Prostate gland (tissue), 2 donors: Measurements from ENCODE around the gene AKAP9. TPM values are rescaled to one million over a fixed set of nuclear protein-coding genes. Genes with fewer than 3 reads are reported as not detected.
A peak's percentile ranks its signal among the peaks of the same experiment; 100 is the strongest.
"Not testable (repeated sequence)": the region's sequence is repeated elsewhere in the genome, so short reads cannot be mapped to it uniquely, and the experiment has no call there.

Source experiments
- DNase-seq: peaks from one replicate; pipeline ENCODE4 v3.0.0-alpha.2; 2019; ENCODE audit warnings: low spot score
- H3K27ac ChIP-seq, 2 donors: fragments of 200-600 bp; sonication (generic); 2 replicates each; pipeline ENCODE4 v1.5.1; 2017 to 2019
- H3K27me3 ChIP-seq: fragments of 200-600 bp; sonication (generic); replicated peaks from 2 replicates; pipeline ENCODE4 v1.5.1; 2019; ENCODE audit not compliant: insufficient read depth
- H3K36me3 ChIP-seq, 2 donors: fragments of 200-600 bp; sonication (generic); 1 replicate in 1 of 2; 2 replicates in 1 of 2; pipeline versions ENCODE4 v1.5.1 to v1.8.1; 2017 to 2019
- H3K4me1 ChIP-seq: fragments of 200-600 bp; sonication (generic); replicated peaks from 2 replicates; pipeline ENCODE4 v1.5.1; 2019
- H3K4me3 ChIP-seq, 2 donors: fragments of 200-600 bp; sonication (generic); 2 replicates each; pipeline ENCODE4 v1.5.1; 2017 to 2019
- H3K9me3 ChIP-seq: fragments of 200-600 bp; sonication (generic); 2 replicates; pipeline ENCODE4 v1.5.1; 2017
- CTCF ChIP-seq, 4 experiments: fragments of 200-600 bp in 2 of 4; fragments of 450-650 bp in 2 of 4; sonication (generic) in 2 of 4; IDR thresholded peaks; 1 replicate in 3 of 4; 2 replicates in 1 of 4; pipeline ENCODE4 v1.5.1; 2016 to 2019; ENCODE audit warnings: antibody characterized with exemption in 4 of 4, mild to moderate bottlenecking in 2 of 4, moderate library complexity in 2 of 4
- POLR2A ChIP-seq: fragments of 450-650 bp; IDR thresholded peaks from one replicate; pipeline ENCODE4 v1.6.1; 2016; ENCODE audit warnings: antibody characterized with exemption, mild to moderate bottlenecking
- POLR2AphosphoS5 ChIP-seq: sonication (generic); formaldehyde crosslinking; IDR thresholded peaks from one replicate; pipeline ENCODE4 v1.6.1; 2017; ENCODE audit warnings: antibody characterized with exemption
- WGBS: methylation state at CpG from one replicate; pipeline ENCODE4 v1.1.5; 2018; 5-methylcytosine and 5-hydroxymethylcytosine counted together
- intact Hi-C: fragments of 100-400 bp; cut with DNase I; formaldehyde crosslinking; loops from one replicate; pipeline ENCODE4 v1.14.2; 2022
- total RNA-seq, 2 donors: library from RNA; depleted of rRNA; stranded (reverse); fragments of >200 nt; gene quantifications; one replicate each; pipeline ENCODE4 v1.1.0, GENCODE V29; 2016

The AKAP9 gene
- total RNA-seq, 2 donors from 2014 or later, result 61.8 to 80.1 TPM

DNA sequence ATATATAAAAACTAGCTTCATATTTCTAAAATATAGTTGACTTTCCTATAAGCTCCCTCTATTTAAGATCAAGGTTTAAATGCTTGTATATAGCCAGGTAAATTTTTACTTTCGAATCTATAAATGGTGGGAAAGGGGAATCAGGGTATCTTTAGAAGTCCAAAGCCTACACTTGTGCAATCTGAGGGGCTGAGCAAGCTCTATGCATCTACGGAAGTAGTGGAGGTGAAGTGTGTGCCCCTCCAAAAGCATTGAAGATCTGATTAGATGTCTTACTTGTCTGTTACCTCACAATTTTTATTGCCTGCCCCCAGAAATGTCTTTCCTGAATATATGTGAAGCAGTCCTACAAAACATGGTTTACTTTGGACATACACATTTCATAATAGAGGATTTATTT is 1.6 kb downstream of the AKAP9 start:
- H3K9me3 ChIP-seq, result no peaks in the 10 kb centered on the region
- H3K4me1 ChIP-seq, result no peaks in the 10 kb centered on the region
- no peak for DNase-seq
- 39% methylated on average over 2 of the region's 2 CpGs for WGBS
- TF ChIP-seq POLR2A (no peak), CTCF (IDR thresholded peaks at IDR 0.05) (no peak), POLR2AphosphoS5 (no peak)
- H3K27me3 ChIP-seq, result no peaks in the 10 kb centered on the region
- H3K27ac ChIP-seq, result no peak overlapping the region
- peak overlapping the region; percentile 65 to 67 for H3K4me3 ChIP-seq
- intact Hi-C loops, result no loop called here
- H3K36me3 ChIP-seq, result no peaks in the 10 kb centered on the region

GRCh38 chr7:91944970-91945369 is 4.3 kb downstream of the AKAP9 start:
- H3K4me3 ChIP-seq, H3K4me1 ChIP-seq, H3K27ac ChIP-seq, intact Hi-C loops, DNase-seq, H3K36me3 ChIP-seq, H3K27me3 ChIP-seq, H3K9me3 ChIP-seq: not testable (repeated sequence)
- 95% methylated on average over 5 of the region's 5 CpGs for WGBS

GRCh38 chr7:91945476-91945875 is 4.8 kb downstream of the AKAP9 start:
- Histone ChIP-seq H3K27me3 (no peaks in the 10 kb centered on the region), H3K9me3 (no peaks in the 10 kb centered on the region), H3K36me3 (no peaks in the 10 kb centered on the region), H3K4me3 (no peak overlapping the region), H3K4me1 (no peaks in the 10 kb centered on the region), H3K27ac (no peak overlapping the region)
- TF ChIP-seq POLR2AphosphoS5, result no peak
- no peak for TF ChIP-seq POLR2A
- TF ChIP-seq CTCF (IDR thresholded peaks at IDR 0.05), result no peak
- DNase-seq, result no peak
- 47% methylated on average over 2 of the region's 2 CpGs for WGBS
- intact Hi-C loops, result no loop called here

DNA sequence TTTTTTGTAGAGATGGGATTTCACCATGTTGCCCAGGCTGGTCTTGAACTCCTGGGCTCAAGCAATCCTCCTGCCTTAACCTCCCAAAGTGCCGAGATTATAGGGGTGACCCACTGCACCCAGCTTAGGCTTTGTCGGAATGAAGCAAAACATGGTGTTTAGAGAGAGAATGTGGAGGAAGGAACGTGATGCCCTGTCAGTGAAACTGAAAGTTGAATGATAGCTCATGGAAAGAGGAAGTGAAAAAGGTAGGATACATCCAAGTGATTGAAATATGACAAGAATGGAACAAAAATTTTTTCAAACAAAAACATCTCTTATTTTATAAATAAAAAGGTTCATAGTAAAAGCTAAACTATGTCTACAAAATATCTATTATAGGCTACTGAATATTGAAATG is 5.9 kb downstream of the AKAP9 start:
- WGBS, result 80% methylated on average over 3 of the region's 3 CpGs
- intact Hi-C loops, result no loop called here
- no peak for DNase-seq

DNA sequence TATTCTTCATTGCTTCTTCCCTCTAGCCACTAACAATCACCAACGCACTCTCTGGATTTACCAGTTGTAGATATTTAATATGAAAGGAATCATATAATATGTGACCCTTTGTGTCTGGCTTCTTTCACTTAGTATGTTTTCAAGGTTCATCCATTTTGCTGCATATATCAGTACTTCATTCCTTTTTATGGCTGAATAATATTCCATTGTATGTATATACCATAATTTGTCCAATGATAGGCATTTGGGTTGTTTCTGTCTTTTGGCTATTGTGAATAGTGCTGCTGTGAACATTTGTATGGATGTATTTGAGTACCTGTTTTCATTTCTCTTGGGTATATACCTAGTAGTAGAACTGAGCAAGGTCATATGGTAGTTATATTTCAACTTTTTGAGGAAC is 7.3 kb downstream of the AKAP9 start:
- no peak overlapping the region for H3K27ac ChIP-seq
- no peak for DNase-seq
- TF ChIP-seq CTCF (IDR thresholded peaks at IDR 0.05) (no peak), POLR2AphosphoS5 (no peak), POLR2A (no peak)
- intact Hi-C loops, result no loop called here
- no peaks in the 10 kb centered on the region for H3K9me3 ChIP-seq
- H3K27me3 ChIP-seq, result no peaks in the 10 kb centered on the region
- no peaks in the 10 kb centered on the region for H3K36me3 ChIP-seq
- H3K4me3 ChIP-seq, result no peak overlapping the region
- 100% methylated on average over 1 of the region's 1 CpG for WGBS
- H3K4me1 ChIP-seq, result no peaks in the 10 kb centered on the region

More for the DNA sequence above, 5.9 kb downstream of the AKAP9 start:
- no peaks in the 10 kb centered on the region for H3K9me3 ChIP-seq
- TF ChIP-seq POLR2AphosphoS5 (no peak), CTCF (IDR thresholded peaks at IDR 0.05) (no peak), POLR2A (no peak)
- H3K27ac ChIP-seq, result no peak overlapping the region
- no peak overlapping the region for H3K4me3 ChIP-seq
- H3K4me1 ChIP-seq, result no peaks in the 10 kb centered on the region
- no peaks in the 10 kb centered on the region for H3K27me3 ChIP-seq
- no peaks in the 10 kb centered on the region for H3K36me3 ChIP-seq
